ENCODE results near the gene OR5M3.

- TF ChIP-seq POLR2A (IDR thresholded peaks at IDR 0.05; ENCODE audit: low read length) (no peak), GATA1 (IDR thresholded peaks at IDR 0.05; ENCODE audit: low read depth, low read length) (no peak)
These were observed 18.1 kb upstream of the OR5M3 start, which contains the start of gene OR5M8 for GRCh38 chr11:56491270-56491669.

Data from erythroblast (primary cell).